GM19099 (cell line): ENCODE results near the gene FAM89A.

Source experiments
- POLR2A ChIP-seq: IDR thresholded peaks from 3 replicates; pipeline ENCODE4 v1.6.1; 2011; ENCODE audit warnings: low read depth; ENCODE audit not compliant: insufficient read length; ENCODE audit errors: extremely low read depth

FAM89A gene

GRCh38 chr1:231039161-231040018, 664 bp downstream of the FAM89A start:
- no peak for TF ChIP-seq POLR2A

GRCh38 chr1:231037585-231038517, 2.2 kb downstream of the FAM89A start:
- no peak for TF ChIP-seq POLR2A

GRCh38 chr1:231036416-231036815, 3.6 kb downstream of the FAM89A start:
- TF ChIP-seq POLR2A = no peak

DNA sequence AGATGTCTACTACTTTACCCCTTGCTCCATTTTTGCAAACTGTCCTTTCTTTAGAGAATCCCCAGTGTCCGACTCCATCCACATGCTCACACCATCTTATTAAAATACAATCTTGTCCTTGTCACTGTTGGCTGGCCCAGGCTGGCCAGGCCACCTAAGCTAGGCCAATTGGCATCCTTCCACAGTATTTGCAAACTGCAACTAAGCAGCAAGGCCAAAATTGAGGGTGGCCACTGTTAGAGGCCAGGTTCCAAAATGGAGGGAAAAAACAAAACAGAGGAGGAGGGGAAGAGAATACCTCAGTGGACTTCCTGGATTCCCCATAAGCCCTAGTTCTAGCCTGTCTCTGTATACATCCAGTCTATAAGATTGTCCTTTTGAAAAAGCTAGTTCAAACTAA, 4.3 kb downstream of the FAM89A start:
- TF ChIP-seq POLR2A = no peak

GRCh38 chr1:231032963-231033362, 7.1 kb downstream of the FAM89A start:
- TF ChIP-seq POLR2A = no peak

DNA sequence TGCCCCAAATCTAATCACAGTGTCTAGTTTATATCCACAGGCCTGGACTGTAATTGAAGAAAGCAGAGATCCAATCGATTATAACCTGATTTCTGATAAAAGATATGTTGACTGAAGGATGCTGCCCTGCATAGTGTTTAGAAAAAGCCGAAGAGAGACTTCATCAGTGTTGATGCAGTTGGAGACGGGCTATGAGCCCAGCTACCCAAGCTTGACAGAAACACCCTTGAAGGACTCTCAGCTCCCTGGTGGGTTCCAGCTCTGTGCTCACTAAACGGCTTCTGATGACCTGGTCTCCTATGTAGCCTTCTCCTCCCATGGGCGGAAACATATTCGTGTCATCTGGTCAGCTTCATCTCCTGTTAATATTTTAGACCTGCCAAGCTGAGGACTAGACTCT, 10.2 kb downstream of the FAM89A start:
- TF ChIP-seq POLR2A = no peak

DNA sequence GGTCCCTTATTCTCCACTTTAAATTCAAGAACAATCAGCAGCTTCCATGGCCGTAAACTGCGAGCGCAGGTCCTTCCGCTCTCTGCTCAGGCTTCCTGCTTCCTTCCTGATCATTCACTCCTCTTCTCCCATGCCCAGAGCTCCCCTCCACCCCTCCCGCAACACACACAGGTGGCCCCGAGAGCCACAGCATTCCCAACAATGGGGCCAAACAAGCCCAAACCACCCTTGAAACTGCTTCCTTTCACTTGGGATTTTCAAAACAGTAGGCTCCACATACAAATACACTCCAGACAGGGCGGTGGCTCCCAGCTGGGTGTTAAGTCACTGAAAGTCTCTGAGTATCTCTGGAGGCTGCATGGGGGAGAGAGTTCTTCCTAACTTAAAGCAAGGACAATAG, 11.4 kb downstream of the FAM89A start:
- TF ChIP-seq POLR2A = no peak

GRCh38 chr1:231027971-231028370, 12.1 kb downstream of the FAM89A start:
- TF ChIP-seq POLR2A = no peak

- TF ChIP-seq POLR2A = no peak
Observed at GRCh38 chr1:231027136-231027925, 12.7 kb downstream of the FAM89A start.

DNA sequence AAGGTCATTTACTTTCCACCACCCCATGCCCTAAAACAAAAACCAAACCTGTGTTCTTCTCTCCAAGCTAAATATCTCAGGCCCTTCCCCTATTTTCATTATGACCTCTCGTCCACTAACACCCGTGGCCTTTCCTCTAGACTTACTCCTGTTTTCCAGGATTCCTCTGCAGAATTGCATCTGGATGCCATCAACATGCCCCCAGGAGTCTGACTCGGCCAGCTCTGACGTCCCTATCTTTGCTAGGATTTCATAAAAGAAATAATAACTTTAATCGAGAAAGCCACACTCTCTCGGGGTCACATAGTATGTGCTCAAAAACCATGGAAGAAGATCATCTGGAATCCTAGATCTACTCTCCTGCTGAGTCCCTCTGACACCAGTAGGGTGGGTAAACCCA, 13.5 kb downstream of the FAM89A start:
- TF ChIP-seq POLR2A = no peak

- no peak for TF ChIP-seq POLR2A
Observed at GRCh38 chr1:231023150-231023549, 16.9 kb downstream of the FAM89A start.

- TF ChIP-seq POLR2A = no peak
Observed at GRCh38 chr1:231021540-231022031, 18.5 kb downstream of the FAM89A start.

- TF ChIP-seq POLR2A = no peak
Observed at GRCh38 chr1:231020816-231021215, 19.2 kb downstream of the FAM89A start.

- TF ChIP-seq POLR2A = no peak
Observed at GRCh38 chr1:231020139-231020601, 19.9 kb downstream of the FAM89A start.

DNA sequence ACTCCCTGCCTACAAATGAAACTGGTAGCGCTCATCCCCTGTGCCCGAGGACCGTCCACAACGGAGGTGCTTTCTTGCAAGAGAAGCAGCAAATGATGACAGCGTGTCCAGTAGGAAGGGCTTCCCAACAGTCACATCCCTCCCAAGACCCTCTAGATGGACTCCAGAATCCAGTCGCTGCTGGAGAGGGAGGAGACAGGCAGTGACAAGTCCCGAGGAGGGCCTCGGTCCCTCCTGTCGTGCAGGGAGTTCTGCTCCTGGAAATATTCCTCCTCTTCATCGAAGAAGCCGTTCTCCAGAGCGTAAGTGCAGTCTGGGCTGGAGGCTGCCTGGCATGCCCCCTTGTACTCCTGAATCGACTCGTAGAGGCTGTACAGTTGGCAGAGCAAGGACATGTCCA, 20.3 kb downstream of the FAM89A start:
- no peak for TF ChIP-seq POLR2A
